ENCODE measurements around the gene ERF. TPM values are rescaled to one million over a fixed set of nuclear protein-coding genes. Genes with fewer than 3 reads are reported as not detected.
A peak's percentile ranks its signal among the peaks of the same experiment; 100 is the strongest.

The ERF gene
- total RNA-seq, 2 experiments from 2014 or later: 26.7 to 33.5 TPM

DNA sequence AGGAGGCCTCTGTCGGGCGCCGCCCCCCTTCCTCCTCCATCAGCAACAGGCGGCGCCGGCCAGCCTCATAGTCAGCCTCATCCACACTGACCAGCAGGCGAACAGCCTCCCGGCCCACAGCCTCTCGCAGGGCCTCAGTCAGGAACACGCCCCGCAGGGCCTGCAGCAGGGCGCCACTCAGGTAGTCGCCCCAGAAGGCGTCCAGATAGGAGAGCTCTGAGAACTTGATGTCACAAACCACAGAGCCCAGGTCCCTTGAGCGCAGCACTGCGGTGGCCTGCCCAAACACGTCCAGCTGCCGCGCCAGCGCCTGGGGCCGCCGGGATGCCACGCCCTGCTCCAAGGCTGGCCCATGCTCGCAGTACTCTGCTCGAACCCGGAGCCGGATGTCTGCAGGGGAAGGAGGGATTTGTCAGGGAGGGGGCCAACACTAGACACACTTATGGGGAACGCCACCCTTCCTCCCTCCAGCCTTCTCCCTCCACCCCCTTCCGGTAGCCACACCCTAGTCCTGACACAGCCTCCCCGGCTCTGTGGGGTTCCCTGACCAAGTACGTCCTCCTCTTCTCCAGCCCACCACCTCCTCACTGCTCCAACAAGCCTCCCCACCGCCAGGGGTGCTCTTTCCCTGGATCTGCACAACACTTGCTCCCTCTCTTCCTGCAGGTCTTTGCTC lies 55.4 kb downstream of the ERF start:
- DNase-seq (ENCODE audit: low spot score): peak; percentile 43
- CTCF ChIA-PET (ENCODE audit: unreplicated experiment): interaction anchor here (0.6 kb wide), 1 partner anchor 63 kb away, joined by 4 read pairs; no protein-coding TSS in a partner anchor
- peak overlapping the region; percentile 86 for H3K4me2 ChIP-seq (ENCODE audit: low read length)
- intact Hi-C loops (cut with micrococcal nuclease; ENCODE audit: unreplicated experiment): no loop called here
- peaks cover 6% of the 10 kb centered on the region; the same call in 1 of the 2 replicates for H3K79me2 ChIP-seq (ENCODE audit: insufficient read depth, low read depth, low read length)
- H3K9me3 ChIP-seq (ENCODE audit: low read length): no peaks in the 10 kb centered on the region
- H4K20me1 ChIP-seq (ENCODE audit: insufficient read depth, low read length): peaks cover 4% of the 10 kb centered on the region; the same call in 1 of the 2 replicates
- peaks cover 66% of the 10 kb centered on the region for H3K4me1 ChIP-seq (ENCODE audit: insufficient read depth, low read length, poor library complexity, severe bottlenecking)
- H3K4me3 ChIP-seq (ENCODE audit: low read depth, low read length, poor library complexity, severe bottlenecking): peak overlapping the region; percentile 57
- TF ChIP-seq, protein P1, sequence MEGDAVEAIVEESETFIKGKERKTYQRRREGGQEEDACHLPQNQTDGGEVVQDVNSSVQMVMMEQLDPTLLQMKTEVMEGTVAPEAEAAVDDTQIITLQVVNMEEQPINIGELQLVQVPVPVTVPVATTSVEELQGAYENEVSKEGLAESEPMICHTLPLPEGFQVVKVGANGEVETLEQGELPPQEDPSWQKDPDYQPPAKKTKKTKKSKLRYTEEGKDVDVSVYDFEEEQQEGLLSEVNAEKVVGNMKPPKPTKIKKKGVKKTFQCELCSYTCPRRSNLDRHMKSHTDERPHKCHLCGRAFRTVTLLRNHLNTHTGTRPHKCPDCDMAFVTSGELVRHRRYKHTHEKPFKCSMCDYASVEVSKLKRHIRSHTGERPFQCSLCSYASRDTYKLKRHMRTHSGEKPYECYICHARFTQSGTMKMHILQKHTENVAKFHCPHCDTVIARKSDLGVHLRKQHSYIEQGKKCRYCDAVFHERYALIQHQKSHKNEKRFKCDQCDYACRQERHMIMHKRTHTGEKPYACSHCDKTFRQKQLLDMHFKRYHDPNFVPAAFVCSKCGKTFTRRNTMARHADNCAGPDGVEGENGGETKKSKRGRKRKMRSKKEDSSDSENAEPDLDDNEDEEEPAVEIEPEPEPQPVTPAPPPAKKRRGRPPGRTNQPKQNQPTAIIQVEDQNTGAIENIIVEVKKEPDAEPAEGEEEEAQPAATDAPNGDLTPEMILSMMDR (conservative IDR thresholded peaks at IDR 0.05; ENCODE audit: low read length): peak; percentile 77
- no peak for TF ChIP-seq EZH2phosphoT487 (IDR thresholded peaks at IDR 0.05; ENCODE audit: borderline replicate concordance, low read depth, low read length)
- no TSS peak for BruUV-seq (replicated peaks)
- H2AFZ ChIP-seq (ENCODE audit: low read length): no peak overlapping the region
- H3K9me2 ChIP-seq (ENCODE audit: insufficient read depth, low read length): no peaks in the 10 kb centered on the region
- POLR2A ChIA-PET: interaction anchor here (1.1 kb wide), 1 partner anchor 86 kb away, joined by 3 read pairs; no protein-coding TSS in a partner anchor
- peaks cover 83% of the 10 kb centered on the region for H3K36me3 ChIP-seq (ENCODE audit: insufficient read depth, low read length)
- H3K27ac ChIP-seq (ENCODE audit: low read depth, low read length, poor library complexity, severe bottlenecking): peak overlapping the region; percentile 76

DNA sequence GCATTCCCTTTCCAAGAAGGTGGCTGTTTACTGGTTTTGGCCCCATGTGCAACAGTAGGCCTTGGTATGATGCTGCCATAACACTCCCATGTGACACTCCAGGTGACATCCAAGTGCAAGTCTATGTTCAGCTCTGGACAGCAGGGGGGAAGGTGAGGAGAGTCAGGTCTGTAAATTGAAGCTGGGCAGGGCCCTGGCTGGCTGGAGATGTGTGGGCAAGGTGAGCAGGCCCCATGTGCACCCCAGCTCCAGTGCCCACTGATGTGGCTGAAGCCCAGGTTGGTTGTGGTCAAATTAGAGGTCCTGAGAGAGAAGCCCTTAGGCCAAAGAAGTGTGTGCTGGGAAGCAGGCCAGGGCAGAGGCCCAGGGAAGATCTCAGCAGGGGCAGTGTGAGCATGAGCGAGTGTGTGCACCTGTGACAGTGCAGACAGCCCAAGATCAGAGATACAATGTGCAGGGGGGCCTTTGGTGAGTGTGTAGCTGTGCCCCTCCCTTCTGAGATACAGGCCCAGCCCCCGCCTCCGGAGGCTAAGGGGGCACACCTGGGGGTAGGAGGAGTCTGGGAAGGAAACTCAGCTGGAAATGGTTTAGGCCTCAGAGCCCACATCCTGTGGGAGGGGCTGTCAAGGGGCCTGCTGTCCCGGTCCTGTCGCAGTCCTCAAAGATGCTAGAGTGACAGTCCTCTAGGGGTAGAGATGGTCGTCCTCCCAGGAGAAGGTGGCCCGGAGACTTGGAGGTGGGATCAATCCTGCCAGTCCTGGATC lies 56.1 kb downstream of the ERF start:
- DNase-seq (ENCODE audit: low spot score): peak; percentile 87
- Histone ChIP-seq H3K79me2 (ENCODE audit: insufficient read depth, low read depth, low read length) (peaks cover 6% of the 10 kb centered on the region; the same call in 1 of the 2 replicates), H2AFZ (ENCODE audit: low read length) (no peak overlapping the region), H3K9me2 (ENCODE audit: insufficient read depth, low read length) (no peaks in the 10 kb centered on the region), H3K4me3 (ENCODE audit: low read depth, low read length, poor library complexity, severe bottlenecking) (peak overlapping the region; percentile 57), H3K4me2 (ENCODE audit: low read length) (peak overlapping the region; percentile 86), H3K9me3 (ENCODE audit: low read length) (no peaks in the 10 kb centered on the region), H4K20me1 (ENCODE audit: insufficient read depth, low read length) (peaks cover 4% of the 10 kb centered on the region; the same call in 1 of the 2 replicates), H3K4me1 (ENCODE audit: insufficient read depth, low read length, poor library complexity, severe bottlenecking) (peaks cover 66% of the 10 kb centered on the region), H3K36me3 (ENCODE audit: insufficient read depth, low read length) (peaks cover 76% of the 10 kb centered on the region), H3K27ac (ENCODE audit: low read depth, low read length, poor library complexity, severe bottlenecking) (peak overlapping the region; percentile 76)
- TSS peak; percentile 65 for BruUV-seq (replicated peaks)
- ChIA-PET POLR2A (interaction anchor here (0.5 to 1.1 kb wide), 2 partner anchors 85 to 429 kb away, joined by 3 to 4 read pairs; no protein-coding TSS in a partner anchor), CTCF (ENCODE audit: unreplicated experiment) (interaction anchor here (0.5 to 0.6 kb wide), 3 partner anchors 8 to 97 kb away, joined by 3 to 4 read pairs (median 4); no protein-coding TSS in a partner anchor)
- intact Hi-C loops (cut with micrococcal nuclease; ENCODE audit: unreplicated experiment): no loop called here
- TF ChIP-seq, protein P1 (conservative IDR thresholded peaks at IDR 0.05; ENCODE audit: low read length): no peak
- TF ChIP-seq EZH2phosphoT487 (IDR thresholded peaks at IDR 0.05; ENCODE audit: borderline replicate concordance, low read depth, low read length): no peak

Other genes starting within 250 kb of the ERF start
- 0.73 and 0.77 TPM in 2 replicates for gene GRIK5, start 184.9 kb downstream of the ERF start, total RNA-seq (2014; rRNA removed; shearing (Covaris generic))
- gene GRIK5, start 184.9 kb downstream of the ERF start, total RNA-seq (2022): 1.1 and 1.3 TPM in 2 replicates
- gene ZNF574, start 179.0 kb downstream of the ERF start, total RNA-seq (2014; rRNA removed; shearing (Covaris generic)): 18.5 and 29.3 TPM in 2 replicates
- 14.5 and 16.6 TPM in 2 replicates for gene ZNF574, start 179.0 kb downstream of the ERF start, total RNA-seq (2022)
- gene POU2F2, start 122.7 kb downstream of the ERF start, total RNA-seq (2014; rRNA removed; shearing (Covaris generic)): 28.6 and 33.5 TPM in 2 replicates
- 59.5 and 66.5 TPM in 2 replicates for gene POU2F2, start 122.7 kb downstream of the ERF start, total RNA-seq (2022)
- gene DEDD2, start 37.5 kb downstream of the ERF start, total RNA-seq (2014; rRNA removed; shearing (Covaris generic)): 29.6 and 41.9 TPM in 2 replicates
- 15.5 and 18.6 TPM in 2 replicates for gene DEDD2, start 37.5 kb downstream of the ERF start, total RNA-seq (2022)
- 8.4 and 9.0 TPM in 2 replicates for gene ZNF526, start 34.8 kb downstream of the ERF start, total RNA-seq (2014; rRNA removed; shearing (Covaris generic))
- gene ZNF526, start 34.8 kb downstream of the ERF start, total RNA-seq (2022): 12.7 and 14.8 TPM in 2 replicates
- gene GSK3A, start 12.5 kb downstream of the ERF start, total RNA-seq (2014; rRNA removed; shearing (Covaris generic)): 20.9 and 23.6 TPM in 2 replicates
- gene GSK3A, start 12.5 kb downstream of the ERF start, total RNA-seq (2022): 29.2 and 33.7 TPM in 2 replicates
- 20.7 and 26.8 TPM in 2 replicates for gene CIC, start 14.1 kb upstream of the ERF start, total RNA-seq (2014; rRNA removed; shearing (Covaris generic))
- gene CIC, start 14.1 kb upstream of the ERF start, total RNA-seq (2022): 48.2 and 59.3 TPM in 2 replicates
- gene PRR19, start 47.0 kb upstream of the ERF start, total RNA-seq (2014; rRNA removed; shearing (Covaris generic)): 1.4 TPM in 1 of 2 replicates, not detected in the other
- gene PRR19, start 47.0 kb upstream of the ERF start, total RNA-seq (2022): 0.40 and 0.70 TPM in 2 replicates
- 54.9 and 62.1 TPM in 2 replicates for gene PAFAH1B3, start 47.5 kb upstream of the ERF start, total RNA-seq (2014; rRNA removed; shearing (Covaris generic))
- gene PAFAH1B3, start 47.5 kb upstream of the ERF start, total RNA-seq (2022): 35.9 and 42.3 TPM in 2 replicates
- not detected in 2 replicates for gene TMEM145, start 58.2 kb upstream of the ERF start, total RNA-seq (2014; rRNA removed; shearing (Covaris generic))
- gene TMEM145, start 58.2 kb upstream of the ERF start, total RNA-seq (2022): 1.8 TPM in 2 replicates
- 6.0 and 10.5 TPM in 2 replicates for gene MEGF8, start 70.5 kb upstream of the ERF start, total RNA-seq (2014; rRNA removed; shearing (Covaris generic))
- gene MEGF8, start 70.5 kb upstream of the ERF start, total RNA-seq (2022): 14.7 and 17.2 TPM in 2 replicates
- gene CNFN, start 135.2 kb upstream of the ERF start, total RNA-seq (2014; rRNA removed; shearing (Covaris generic)): not detected in 2 replicates
- 0.81 and 0.95 TPM in 2 replicates for gene CNFN, start 135.2 kb upstream of the ERF start, total RNA-seq (2022)
- 11.5 and 21.2 TPM in 2 replicates for gene LIPE, start 172.3 kb upstream of the ERF start, total RNA-seq (2014; rRNA removed; shearing (Covaris generic))
- 35.6 and 39.3 TPM in 2 replicates for gene LIPE, start 172.3 kb upstream of the ERF start, total RNA-seq (2022)
- gene CXCL17, start 187.8 kb upstream of the ERF start, total RNA-seq (2014; rRNA removed; shearing (Covaris generic)): not detected in 2 replicates
- not detected in 2 replicates for gene CXCL17, start 187.8 kb upstream of the ERF start, total RNA-seq (2022)